NCI-H2196 treated with DMSO at 0.1 percent for 48 hours (cell line): ENCODE data around the gene KCND1.

Experiments used
- DNase-seq: peaks from one replicate; lab custom pipeline; 2025; ENCODE audit not compliant: unreplicated experiment; lab: John Stamatoyannopoulos, UW

Gene KCND1

GRCh38 chrX:48975041-48975440 lies 3.4 kb upstream of the KCND1 start:
- no peak for DNase-seq

GRCh38 chrX:48974574-48974973 lies 2.9 kb upstream of the KCND1 start:
- no peak for DNase-seq

GRCh38 chrX:48974033-48974432 lies 2.4 kb upstream of the KCND1 start:
- no peak for DNase-seq

GRCh38 chrX:48972220-48973164 lies 848 bp upstream of the KCND1 start:
- DNase-seq: no peak

- DNase-seq: no peak
These were observed 2.2 kb downstream of the KCND1 start for GRCh38 chrX:48969471-48969870.

- no peak for DNase-seq
These were observed 3.3 kb downstream of the KCND1 start for GRCh38 chrX:48968377-48968776.

GRCh38 chrX:48966796-48967579 lies 4.7 kb downstream of the KCND1 start:
- DNase-seq: no peak

GRCh38 chrX:48965959-48966358 lies 5.7 kb downstream of the KCND1 start:
- DNase-seq: no peak

- no peak for DNase-seq
These were observed 10.0 kb downstream of the KCND1 start for GRCh38 chrX:48961585-48962091.

- DNase-seq: no peak
These were observed 11.4 kb downstream of the KCND1 start for GRCh38 chrX:48960291-48960690.

GRCh38 chrX:48958635-48959094 lies 13.0 kb downstream of the KCND1 start:
- DNase-seq: no peak

- DNase-seq: peak; percentile 93
These were observed 13.6 kb downstream of the KCND1 start for GRCh38 chrX:48957827-48958634.

GRCh38 chrX:48957477-48957826 lies 14.2 kb downstream of the KCND1 start, which contains the start of gene OTUD5:
TSS of gene OTUD5 (minus strand) at chrX:48957607. CDS start at chrX:48957570, 37 bp downstream.
- DNase-seq: peak; percentile 51

GRCh38 chrX:48956728-48957414 lies 14.8 kb downstream of the KCND1 start:
- no peak for DNase-seq

GRCh38 chrX:48948589-48948988 lies 23.1 kb downstream of the KCND1 start:
- DNase-seq: no peak

- DNase-seq: no peak
These were observed 25.9 kb downstream of the KCND1 start for GRCh38 chrX:48945517-48946348.

- DNase-seq: no peak
These were observed 28.7 kb downstream of the KCND1 start for GRCh38 chrX:48942895-48943294.

- DNase-seq: no peak
These were observed 31.2 kb downstream of the KCND1 start for GRCh38 chrX:48940404-48940955.
